Pancreas (tissue), 10 donors: Measurements from ENCODE around the gene SH3D19. TPM values are rescaled to one million over a fixed set of nuclear protein-coding genes. Genes with fewer than 3 reads are reported as not detected.

Source experiments
- ATAC-seq, 4 donors: fragments of 200-7000 bp; cut with Tn5 transposase; one replicate each; pipeline versions ENCODE4 v1.8.0 to v1.9.1; 2020; ENCODE audit warnings: mild to moderate bottlenecking in 4 of 4, moderate library complexity in 4 of 4
- DNase-seq, 6 donors: peaks; one replicate each; pipeline ENCODE4 v3.0.0-alpha.2; 2020
- FAIRE-seq: peaks from 2 replicates; lab custom pipeline; 2012; peaks lifted over from hg19 to GRCh38; lab: Jason Lieb, UNC
- H3K27ac ChIP-seq, 4 donors: fragments of 200-600 bp; sonication (generic); 1 replicate in 3 of 4; 2 replicates in 1 of 4; pipeline versions ENCODE4 v1.5.0 to v1.8.0; 2020
- H3K27me3 ChIP-seq, 4 donors: fragments of 200-600 bp; one replicate each; pipeline ENCODE4 v1.8.0; 2021
- H3K36me3 ChIP-seq, 3 donors: fragments of 200-600 bp; sonication (generic) in 1 of 3; one replicate each; pipeline versions ENCODE4 v1.5.0 to v1.8.0; 2020 to 2021
- H3K4me1 ChIP-seq, 3 donors: fragments of 200-600 bp; one replicate each; pipeline ENCODE4 v1.8.0; 2021
- H3K4me3 ChIP-seq, 4 donors: fragments of 200-600 bp; sonication (generic) in 2 of 4; one replicate each; pipeline versions ENCODE4 v1.5.0 to v1.8.0; 2020 to 2021
- H3K9me3 ChIP-seq, 4 donors: fragments of 200-600 bp; one replicate each; pipeline ENCODE4 v1.8.0; 2021
- WGBS, 2 donors: extraction: QIAGEN DNeasy Blood & Tissue Kit; methylation state at CpG; one replicate each; pipeline ENCODE4 v1.1.7; 2013; 5-methylcytosine and 5-hydroxymethylcytosine counted together
- intact Hi-C, 3 donors: fragments of 100-400 bp; cut with DNase I; formaldehyde crosslinking; loops; one replicate each; pipeline versions ENCODE4 v1.11.1 to v1.14.2; 2022
- polyA plus RNA-seq, 2 donors: library from polyadenylated mRNA; stranded (reverse); fragments of 200-250 nt; gene quantifications; one replicate each; pipeline ENCODE4 v1.2.3, GENCODE V29; 2013
- total RNA-seq, 6 donors: library from RNA; stranded (reverse); fragmentation: NEBNext Ultra II Directional in 4 of 6; extraction: Animal tissue kit (Norgen Biotek cat#: 25700) in 4 of 6; gene quantifications; one replicate each; pipeline versions ENCODE4 v1.2.1 to v1.2.4, GENCODE V29; 2021 to 2023
- TF ChIP-seq, protein P1 (sequence below), 4 donors: fragments of 200-600 bp; sonication (generic) in 3 of 4; IDR thresholded peaks; one replicate each; pipeline versions ENCODE4 v1.5.0 to v1.8.0; 2021; ENCODE audit warnings: antibody characterized with exemption in 4 of 4
- donor health status: healthy with polysubstance abuse.
- donor health status: DM: no; HTN: no; CAD: no; lungs with moderate emphysema.
- donor health status: DM: no; HTN: no; CAD: no.
- donor health status: control.
- donor health status: control.
- donor health status: Bipolar disorder and iron deficiency.
- donor health status: DM: yes; HTN: yes; CAD: no.
- donor health status: DM: no; HTN: no; CAD: no.
- donor health status: DM: no; HTN: no; CAD: no.
- donor health status: DM: yes; HTN: yes; CAD: no.

SH3D19 gene
- total and polyA plus RNA-seq, 8 donors = 11.9 to 34.5 (median 12.9) TPM

DNA sequence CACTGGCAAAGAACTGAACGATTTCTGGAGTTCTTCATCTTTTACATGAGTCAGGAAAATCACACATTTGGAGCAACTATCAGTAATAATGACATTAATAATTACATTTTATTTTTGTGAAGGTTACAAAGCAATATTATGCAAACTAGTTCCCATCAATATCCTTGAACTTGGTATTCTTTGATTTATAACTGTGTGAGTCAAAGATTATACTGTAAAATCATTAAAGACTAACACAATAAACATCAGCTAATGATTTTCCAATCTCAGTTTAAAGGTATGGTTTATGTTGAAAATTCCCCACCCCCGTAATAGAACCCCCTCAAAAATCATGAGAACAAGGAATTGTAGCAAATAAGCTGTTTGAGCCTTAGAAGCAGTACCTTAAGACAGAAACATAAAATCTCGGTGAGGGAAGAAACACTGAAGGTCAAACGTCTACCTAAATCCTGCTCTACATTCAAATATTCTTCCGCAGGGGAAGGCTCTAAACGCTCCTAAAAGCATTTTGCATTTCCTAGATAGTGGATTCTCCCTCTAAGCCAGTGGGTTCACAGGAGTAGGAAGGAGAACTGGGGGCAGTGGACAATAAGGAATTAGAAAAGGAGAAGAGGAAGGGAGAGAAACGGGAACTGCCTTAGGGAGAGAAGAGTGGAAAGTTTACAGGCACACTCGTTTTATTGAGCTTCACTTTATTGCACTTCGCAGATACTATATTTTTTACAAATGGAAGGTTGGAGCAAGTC lies 22.3 kb upstream of the SH3D19 start:
- Histone ChIP-seq H3K27me3 (no peaks in the 10 kb centered on the region), H3K36me3 (no peaks in the 10 kb centered on the region), H3K4me3 (no peak overlapping the region), H3K9me3 (no peaks in the 10 kb centered on the region), H3K27ac (no peak overlapping the region), H3K4me1 (no peaks in the 10 kb centered on the region)
- no peak for DNase-seq
- 76 to 82% methylated on average over 9 of the region's 9 CpGs for WGBS, 2 donors
- TF ChIP-seq, protein P1, sequence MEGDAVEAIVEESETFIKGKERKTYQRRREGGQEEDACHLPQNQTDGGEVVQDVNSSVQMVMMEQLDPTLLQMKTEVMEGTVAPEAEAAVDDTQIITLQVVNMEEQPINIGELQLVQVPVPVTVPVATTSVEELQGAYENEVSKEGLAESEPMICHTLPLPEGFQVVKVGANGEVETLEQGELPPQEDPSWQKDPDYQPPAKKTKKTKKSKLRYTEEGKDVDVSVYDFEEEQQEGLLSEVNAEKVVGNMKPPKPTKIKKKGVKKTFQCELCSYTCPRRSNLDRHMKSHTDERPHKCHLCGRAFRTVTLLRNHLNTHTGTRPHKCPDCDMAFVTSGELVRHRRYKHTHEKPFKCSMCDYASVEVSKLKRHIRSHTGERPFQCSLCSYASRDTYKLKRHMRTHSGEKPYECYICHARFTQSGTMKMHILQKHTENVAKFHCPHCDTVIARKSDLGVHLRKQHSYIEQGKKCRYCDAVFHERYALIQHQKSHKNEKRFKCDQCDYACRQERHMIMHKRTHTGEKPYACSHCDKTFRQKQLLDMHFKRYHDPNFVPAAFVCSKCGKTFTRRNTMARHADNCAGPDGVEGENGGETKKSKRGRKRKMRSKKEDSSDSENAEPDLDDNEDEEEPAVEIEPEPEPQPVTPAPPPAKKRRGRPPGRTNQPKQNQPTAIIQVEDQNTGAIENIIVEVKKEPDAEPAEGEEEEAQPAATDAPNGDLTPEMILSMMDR (IDR thresholded peaks at IDR 0.05) = no peak
- ATAC-seq = no peak
- no peak for FAIRE-seq
- intact Hi-C loops = no loop called here

DNA sequence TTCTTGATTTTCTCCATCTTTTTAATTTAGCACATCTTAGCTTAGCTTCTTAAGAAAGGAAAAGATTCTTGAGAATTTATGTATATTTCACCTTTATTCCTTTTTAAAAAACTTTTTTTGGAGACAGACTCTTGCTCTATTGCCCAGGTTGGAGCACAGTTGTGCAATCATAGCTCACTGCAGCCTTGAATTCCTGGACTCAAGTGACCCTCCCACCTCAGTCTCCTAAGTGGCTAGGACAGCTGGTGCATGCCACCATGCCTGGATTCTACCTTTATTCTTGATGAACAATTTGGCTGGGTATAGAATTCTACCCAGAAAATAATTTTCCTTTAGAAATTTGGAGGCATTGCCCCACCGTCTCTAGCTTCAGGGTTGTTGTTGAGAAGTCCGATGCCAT lies 19.5 kb upstream of the SH3D19 start:
- 94 to 96% methylated on average over 2 of the region's 2 CpGs for WGBS, 2 donors
- H3K4me1 ChIP-seq = no peaks in the 10 kb centered on the region
- H3K27me3 ChIP-seq = no peaks in the 10 kb centered on the region
- no peak for ATAC-seq
- intact Hi-C loops = no loop called here
- no peak overlapping the region for H3K27ac ChIP-seq
- DNase-seq = no peak
- H3K9me3 ChIP-seq = no peaks in the 10 kb centered on the region
- no peaks in the 10 kb centered on the region for H3K36me3 ChIP-seq
- no peak overlapping the region for H3K4me3 ChIP-seq
- FAIRE-seq = no peak
- TF ChIP-seq, protein P1 (IDR thresholded peaks at IDR 0.05) = no peak

DNA sequence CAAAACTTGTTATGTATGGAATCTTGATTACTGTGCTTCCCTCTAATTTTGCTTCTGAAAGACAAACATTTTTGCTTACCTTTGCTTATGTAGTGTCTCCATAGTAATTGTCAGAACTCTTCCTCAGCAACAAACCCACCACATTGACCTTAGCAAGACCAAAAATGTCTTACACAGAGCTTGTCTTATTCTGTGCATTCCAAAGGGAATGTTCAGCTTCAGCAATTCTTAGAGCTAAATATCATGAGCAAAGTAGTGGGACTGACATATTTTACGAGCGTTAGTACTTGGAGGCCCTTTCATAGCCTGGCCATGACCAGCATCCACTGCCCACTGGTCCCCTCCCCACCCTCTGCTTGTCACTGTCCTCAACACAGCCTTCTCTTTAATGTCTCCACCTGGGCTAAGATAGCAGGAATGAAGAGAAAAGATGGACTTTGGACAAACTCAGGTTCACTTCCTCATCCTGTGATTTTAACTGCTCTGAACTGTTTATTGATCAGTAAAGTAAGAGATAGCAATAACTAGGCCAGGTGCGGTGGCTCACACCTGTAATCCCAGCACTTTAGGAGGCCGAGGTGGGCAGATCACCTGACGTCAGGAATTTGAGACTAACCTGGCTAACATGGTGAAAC lies 15.5 kb upstream of the SH3D19 start:
- Histone ChIP-seq H3K27ac (no peak overlapping the region), H3K27me3 (no peaks in the 10 kb centered on the region), H3K4me1 (no peaks in the 10 kb centered on the region), H3K4me3 (no peak overlapping the region), H3K36me3 (no peaks in the 10 kb centered on the region), H3K9me3 (no peaks in the 10 kb centered on the region)
- TF ChIP-seq, protein P1 (IDR thresholded peaks at IDR 0.05) = no peak
- FAIRE-seq = no peak
- ATAC-seq = peak in 3 of 4 donors; percentile 36 to 66 (median 45)
- DNase-seq = peak in 1 of 6 donors; percentile 7
- 39 to 44% methylated on average over 5 of the region's 5 CpGs for WGBS, 2 donors
- intact Hi-C loops = no loop called here

DNA sequence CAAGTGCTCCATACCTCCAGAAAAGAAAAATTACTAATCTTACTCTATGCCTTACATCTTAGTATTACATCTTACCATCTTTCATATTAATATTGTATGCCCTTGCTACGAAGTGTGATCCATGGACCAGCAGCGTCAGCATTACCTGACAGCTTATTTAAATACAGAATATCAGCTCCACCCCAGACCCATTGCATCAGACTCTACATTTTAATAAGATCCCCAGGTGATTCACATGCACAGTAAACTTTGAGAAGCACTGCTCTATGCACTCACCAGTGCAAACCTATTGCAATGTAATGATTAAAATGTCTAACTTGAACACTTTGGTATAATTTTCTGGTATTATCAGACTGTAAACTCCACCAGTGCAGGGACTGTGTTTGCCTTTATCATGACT lies 14.1 kb upstream of the SH3D19 start:
- ATAC-seq (no peak), FAIRE-seq (no peak), DNase-seq (no peak)
- Histone ChIP-seq H3K4me3 (no peak overlapping the region), H3K27ac (no peak overlapping the region), H3K4me1 (no peaks in the 10 kb centered on the region), H3K27me3 (no peaks in the 10 kb centered on the region), H3K9me3 (no peaks in the 10 kb centered on the region), H3K36me3 (no peaks in the 10 kb centered on the region)
- TF ChIP-seq, protein P1 (IDR thresholded peaks at IDR 0.05) = no peak
- intact Hi-C loops = no loop called here
- 74 to 76% methylated on average over 2 of the region's 2 CpGs for WGBS, 2 donors
